ENCODE results near the gene ZNF117.
"Not testable (repeated sequence)": the region's sequence is repeated elsewhere in the genome, so short reads cannot be mapped to it uniquely, and the experiment has no call there.

Gene ZNF117

DNA sequence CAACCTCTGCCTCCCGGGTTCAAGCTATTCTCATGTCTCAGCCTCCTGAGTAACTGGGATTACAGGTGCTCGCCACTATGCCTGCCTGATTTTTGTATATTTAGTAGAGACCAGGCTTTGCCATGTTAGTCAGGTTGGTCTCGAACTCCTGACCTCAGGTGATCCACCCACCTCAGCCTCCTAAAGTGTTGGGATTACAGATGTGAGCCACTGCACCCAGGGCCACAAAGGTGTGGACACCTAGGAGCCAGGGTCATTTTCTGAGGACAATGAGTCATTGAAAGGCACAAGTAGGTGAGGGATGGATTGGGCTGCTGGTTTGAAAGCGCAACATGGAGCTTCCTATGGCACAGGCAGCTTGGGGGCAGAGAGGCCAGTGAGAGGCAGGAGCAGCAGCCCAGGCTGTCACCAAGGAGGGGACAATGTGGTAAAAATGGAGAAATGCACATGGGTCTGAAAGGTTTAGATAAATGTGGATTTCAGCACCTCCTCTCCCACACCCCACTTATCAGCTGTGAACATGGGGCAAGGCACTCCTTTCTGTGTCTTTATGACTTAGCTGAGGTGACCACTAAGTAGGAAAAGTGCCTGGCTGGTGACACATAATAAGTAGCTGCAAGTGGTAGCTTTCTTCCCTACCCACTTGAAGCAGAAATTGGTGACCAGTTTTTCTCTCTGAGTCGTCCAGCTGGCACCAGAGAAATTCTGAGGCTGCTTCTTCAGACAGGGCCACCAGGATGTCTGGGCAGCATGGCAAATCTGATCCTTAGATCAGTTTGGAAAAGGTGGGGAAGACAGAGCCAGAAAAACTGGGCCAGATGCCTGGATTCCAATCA lies 46.0 kb downstream of the ZNF117 start:
- not testable (repeated sequence) for H3K9ac ChIP-seq (ENCODE audit: low read depth, low read length); H3K4me3 ChIP-seq (ENCODE audit: low read length); H3K9me3 ChIP-seq (ENCODE audit: insufficient read depth, low read depth, low read length); H3K36me3 ChIP-seq (ENCODE audit: insufficient read depth, low read depth, low read length); H3K27ac ChIP-seq (ENCODE audit: low read length); H3K4me1 ChIP-seq (ENCODE audit: insufficient read depth, low read length)
- peaks cover 39% of the 10 kb centered on the region for H3K27me3 ChIP-seq (ENCODE audit: insufficient read depth, low read length)

DNA sequence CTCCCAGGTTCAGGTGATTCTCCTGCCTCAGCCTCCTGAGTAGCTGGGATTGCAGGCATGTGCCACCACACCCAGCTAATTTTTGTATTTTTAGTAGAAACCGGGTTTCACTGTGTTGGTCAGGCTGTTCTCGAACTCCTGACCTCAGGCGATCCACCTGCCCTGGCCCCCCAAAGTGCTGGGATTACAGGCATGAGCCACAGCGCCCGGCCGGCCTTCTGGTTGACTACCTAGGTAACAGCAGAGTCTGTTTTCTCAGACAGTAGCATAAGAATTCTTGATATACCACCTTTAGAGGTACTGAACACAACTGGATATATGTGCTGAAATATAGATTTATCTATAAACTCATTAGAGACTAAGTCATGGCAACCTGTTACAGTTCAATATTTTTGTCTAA lies 50.8 kb downstream of the ZNF117 start:
- H3K36me3 ChIP-seq (ENCODE audit: insufficient read depth, low read depth, low read length); H3K9me3 ChIP-seq (ENCODE audit: insufficient read depth, low read depth, low read length); H3K4me1 ChIP-seq (ENCODE audit: insufficient read depth, low read length); H3K9ac ChIP-seq (ENCODE audit: low read depth, low read length); H3K27me3 ChIP-seq (ENCODE audit: insufficient read depth, low read length); H3K4me3 ChIP-seq (ENCODE audit: low read length); H3K27ac ChIP-seq (ENCODE audit: low read length): not testable (repeated sequence)

DNA sequence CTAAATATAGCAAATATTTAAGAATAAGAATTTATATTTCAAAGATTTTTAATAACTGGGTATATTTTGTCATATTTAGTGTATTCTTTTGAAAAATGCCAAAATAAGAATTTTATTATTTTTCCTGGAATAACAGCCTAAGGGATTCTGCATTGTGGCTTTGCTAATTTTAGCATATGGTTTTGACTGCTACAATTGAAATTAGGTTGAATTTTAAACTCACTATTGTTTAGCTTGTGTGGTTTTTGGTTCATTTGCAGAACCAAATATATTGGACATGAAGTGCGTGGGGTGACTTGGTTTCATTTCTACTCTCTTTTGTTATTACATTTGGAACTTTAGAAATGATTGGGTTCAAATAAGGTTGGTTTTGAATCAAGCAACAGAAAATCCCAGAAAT lies 52.3 kb downstream of the ZNF117 start:
- Histone ChIP-seq H3K36me3 (ENCODE audit: insufficient read depth, low read depth, low read length) (no peaks in the 10 kb centered on the region), H3K4me3 (ENCODE audit: low read length) (no peak overlapping the region), H3K9me3 (ENCODE audit: insufficient read depth, low read depth, low read length) (no peaks in the 10 kb centered on the region), H3K9ac (ENCODE audit: low read depth, low read length) (no peak overlapping the region), H3K4me1 (ENCODE audit: insufficient read depth, low read length) (peaks cover 4% of the 10 kb centered on the region; the same call in 1 of the 2 replicates), H3K27me3 (ENCODE audit: insufficient read depth, low read length) (no peaks in the 10 kb centered on the region), H3K27ac (ENCODE audit: low read length) (no peak overlapping the region)

DNA sequence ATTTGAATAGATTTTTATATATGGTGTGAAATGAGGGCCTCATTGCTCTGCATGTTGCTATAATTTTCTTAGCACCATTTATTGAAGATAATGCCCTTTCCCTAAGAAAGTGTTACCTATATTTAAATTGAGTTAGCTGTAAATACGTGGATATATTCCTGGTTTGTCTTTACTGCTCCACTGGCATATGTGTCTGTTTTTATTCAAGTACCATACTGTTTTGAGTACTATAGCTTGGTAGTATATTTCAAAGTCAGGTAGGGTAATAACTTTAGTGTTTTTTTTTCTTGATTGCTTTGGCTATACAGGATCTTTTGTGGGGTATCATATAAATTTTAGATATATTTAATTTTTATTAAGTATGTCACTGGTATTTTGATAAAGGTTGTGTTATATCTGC lies 56.4 kb downstream of the ZNF117 start:
- no peak overlapping the region for H3K4me3 ChIP-seq (ENCODE audit: low read length)
- H3K9ac ChIP-seq (ENCODE audit: low read depth, low read length) = no peak overlapping the region
- H3K4me1 ChIP-seq (ENCODE audit: insufficient read depth, low read length) = peaks cover 4% of the 10 kb centered on the region; the same call in 1 of the 2 replicates
- H3K27ac ChIP-seq (ENCODE audit: low read length) = no peak overlapping the region
- H3K27me3 ChIP-seq (ENCODE audit: insufficient read depth, low read length) = no peaks in the 10 kb centered on the region
- H3K36me3 ChIP-seq (ENCODE audit: insufficient read depth, low read depth, low read length) = peaks cover under 1% of the 10 kb centered on the region; the same call in 1 of the 2 replicates
- H3K9me3 ChIP-seq (ENCODE audit: insufficient read depth, low read depth, low read length) = peaks cover 5% of the 10 kb centered on the region; the same call in 1 of the 2 replicates

DNA sequence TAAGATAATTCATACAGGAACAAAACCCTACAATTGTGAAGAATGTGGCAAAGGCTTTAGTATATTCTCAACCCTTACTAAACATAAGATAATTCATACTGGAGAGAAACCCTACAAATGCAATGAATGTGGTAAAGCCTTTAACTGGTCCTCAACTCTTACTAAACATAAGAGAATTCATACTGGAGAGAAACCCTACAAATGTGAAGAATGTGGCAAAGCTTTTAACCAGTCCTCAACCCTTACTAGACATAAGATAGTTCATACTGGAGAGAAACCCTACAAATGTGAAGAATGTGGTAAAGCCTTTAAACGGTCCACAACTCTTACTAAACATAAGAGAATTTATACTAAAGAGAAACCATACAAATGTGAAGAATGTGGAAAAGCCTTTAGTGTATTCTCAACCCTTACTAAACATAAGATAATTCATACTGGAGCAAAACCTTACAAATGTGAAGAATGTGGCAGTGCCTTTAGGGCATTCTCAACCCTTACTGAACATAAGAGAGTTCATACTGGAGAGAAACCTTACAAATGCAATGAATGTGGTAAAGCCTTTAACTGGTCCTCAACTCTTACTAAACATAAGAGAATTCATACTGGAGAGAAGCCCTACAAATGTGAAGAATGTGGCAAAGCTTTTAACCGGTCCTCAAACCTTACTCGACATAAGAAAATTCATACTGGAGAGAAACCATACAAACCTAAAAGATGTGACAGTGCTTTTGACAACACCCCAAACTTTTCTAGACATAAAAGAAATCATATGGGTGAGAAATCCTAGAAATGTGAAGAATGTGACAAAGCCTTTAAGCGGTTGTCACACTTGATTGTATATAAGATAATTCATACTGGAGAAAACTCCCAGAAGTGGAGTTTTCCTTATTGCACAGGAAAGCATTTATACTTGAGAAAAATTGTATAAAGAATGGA lies 62.3 kb downstream of the ZNF117 start:
- H3K4me3 ChIP-seq (ENCODE audit: low read length); H3K27ac ChIP-seq (ENCODE audit: low read length); H3K27me3 ChIP-seq (ENCODE audit: insufficient read depth, low read length); H3K4me1 ChIP-seq (ENCODE audit: insufficient read depth, low read length); H3K9ac ChIP-seq (ENCODE audit: low read depth, low read length): not testable (repeated sequence)
- Histone ChIP-seq H3K9me3 (ENCODE audit: insufficient read depth, low read depth, low read length) (peaks cover 54% of the 10 kb centered on the region), H3K36me3 (ENCODE audit: insufficient read depth, low read depth, low read length) (peaks cover 58% of the 10 kb centered on the region)
